NCI-H146 (cell line): ENCODE data around the gene NDUFB4.
A peak's percentile ranks its signal among the peaks of the same experiment; 100 is the strongest.

Experiments used
- DNase-seq: peaks from one replicate; lab custom pipeline; 2025; lab: John Stamatoyannopoulos, UW

NDUFB4 gene

DNA sequence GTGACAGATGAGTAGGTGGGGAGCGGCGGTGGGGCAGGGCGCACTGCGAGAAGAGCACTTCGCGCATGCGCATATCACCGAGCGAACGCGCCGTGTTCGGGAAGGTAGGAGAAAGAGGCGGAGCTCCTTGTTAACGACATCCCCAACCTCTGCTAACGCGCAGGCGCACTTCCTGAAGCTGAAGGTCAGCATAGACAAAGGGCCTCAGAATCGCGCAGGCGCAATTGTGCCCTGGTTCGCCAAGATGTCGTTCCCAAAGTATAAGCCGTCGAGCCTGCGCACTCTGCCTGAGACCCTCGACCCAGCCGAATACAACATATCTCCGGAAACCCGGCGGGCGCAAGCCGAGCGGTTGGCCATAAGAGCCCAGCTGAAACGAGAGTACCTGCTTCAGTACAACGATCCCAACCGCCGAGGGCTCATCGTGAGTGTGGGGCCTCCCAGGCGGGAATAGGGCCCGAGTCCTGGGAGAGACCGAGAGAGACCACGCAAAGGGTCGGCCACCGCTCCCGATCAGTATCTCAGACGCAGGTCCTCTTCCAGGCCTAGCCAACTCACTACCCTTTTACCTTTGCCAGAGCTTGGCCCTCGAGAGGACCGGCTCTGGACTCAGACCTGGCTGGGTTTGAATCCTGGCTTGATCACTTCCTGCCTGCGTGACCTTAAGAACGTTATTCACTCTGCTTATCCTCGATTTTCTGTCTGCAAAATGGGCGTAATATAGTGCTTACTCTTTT lies at the start of gene NDUFB4:
NDUFB4 (plus strand) TSS at position 221 of the 737 bp plus-strand sequence; CDS start at position 245, 24 bp downstream.
- peak; percentile 100 for DNase-seq

GRCh38 chr3:120550546-120550945 lies 45.6 kb upstream of the NDUFB4 start:
- no peak for DNase-seq

DNA sequence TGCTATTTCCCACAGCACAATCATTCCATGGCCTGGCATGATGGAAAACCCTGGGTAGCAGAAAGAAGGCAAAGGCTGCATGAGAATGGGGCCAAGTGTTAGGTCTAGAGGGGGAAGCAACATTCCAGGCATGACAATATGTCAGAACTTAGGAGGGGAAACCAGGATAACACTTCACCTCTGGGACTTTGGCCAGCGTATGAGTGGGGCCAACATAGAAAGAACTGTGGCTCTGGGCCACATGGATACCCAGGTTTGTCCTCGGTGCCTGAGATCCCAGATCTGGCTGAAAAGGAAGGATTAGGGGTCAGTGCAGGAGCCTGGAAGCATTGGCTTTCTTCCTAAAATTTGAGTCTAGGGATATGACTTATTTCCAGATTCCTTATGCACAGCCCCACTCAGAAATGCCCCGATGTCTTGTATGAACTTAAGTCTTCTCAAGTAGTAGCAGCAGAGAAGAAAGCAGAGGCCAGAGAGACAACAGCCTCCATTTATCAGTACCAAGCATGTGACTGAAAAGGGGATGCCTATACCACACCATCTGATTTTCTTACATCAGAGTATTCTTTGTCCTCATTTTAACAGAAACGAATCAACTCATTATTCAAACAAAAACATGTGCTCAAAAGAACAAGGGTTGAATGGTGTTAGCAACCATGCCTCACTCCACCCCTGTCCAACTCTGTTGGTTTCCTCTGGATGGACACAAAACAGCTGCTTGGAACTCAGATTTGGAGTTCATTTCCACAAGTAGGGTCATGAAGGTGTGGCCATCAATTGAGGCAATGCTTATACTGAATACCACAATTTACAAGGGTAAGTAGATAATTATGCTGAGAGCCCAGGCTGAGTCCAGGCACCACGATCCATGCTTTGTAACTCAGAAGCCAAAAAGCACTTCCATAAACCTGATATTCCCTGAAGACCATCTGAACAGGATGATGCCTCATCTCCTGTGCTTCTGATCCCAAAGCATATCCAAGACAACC lies 43.7 kb upstream of the NDUFB4 start:
- DNase-seq, result no peak

DNA sequence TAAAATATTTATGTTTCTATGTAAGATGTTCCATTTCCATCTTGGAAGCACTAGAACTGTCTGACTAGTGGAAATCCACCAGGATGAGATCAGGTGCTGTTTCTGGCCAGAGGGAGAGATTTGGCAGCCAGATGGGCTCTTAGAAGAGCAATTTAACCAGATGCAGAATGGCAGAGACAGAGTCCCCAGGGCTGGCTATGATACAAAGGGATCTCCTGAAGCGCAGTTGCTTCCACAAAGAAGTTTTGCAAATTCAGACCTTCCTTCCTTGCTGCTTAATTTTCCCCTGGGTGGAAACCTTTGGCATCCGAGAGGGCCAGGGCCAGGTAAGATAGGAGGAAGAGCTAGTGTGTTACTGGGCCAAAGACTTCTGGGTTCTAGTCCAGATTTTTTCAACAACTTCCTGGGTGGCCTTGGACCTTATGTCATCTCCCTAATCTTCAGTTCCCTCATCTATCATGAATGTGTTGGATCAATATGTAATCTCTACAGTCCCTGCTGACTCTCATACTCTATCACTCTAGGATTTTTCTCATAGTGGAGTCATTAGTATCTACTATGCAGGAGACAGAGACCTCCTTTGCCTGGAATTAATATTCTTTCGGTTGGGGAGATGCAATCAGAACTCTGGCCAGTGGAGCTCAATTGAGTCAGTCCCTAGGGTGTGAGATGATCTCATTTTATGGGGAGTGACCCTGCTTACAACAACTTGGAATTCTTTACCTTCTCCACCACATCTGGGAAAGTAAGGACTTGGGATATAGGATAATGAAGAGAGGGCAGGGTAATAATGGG lies 41.1 kb upstream of the NDUFB4 start:
- DNase-seq, result no peak

DNA sequence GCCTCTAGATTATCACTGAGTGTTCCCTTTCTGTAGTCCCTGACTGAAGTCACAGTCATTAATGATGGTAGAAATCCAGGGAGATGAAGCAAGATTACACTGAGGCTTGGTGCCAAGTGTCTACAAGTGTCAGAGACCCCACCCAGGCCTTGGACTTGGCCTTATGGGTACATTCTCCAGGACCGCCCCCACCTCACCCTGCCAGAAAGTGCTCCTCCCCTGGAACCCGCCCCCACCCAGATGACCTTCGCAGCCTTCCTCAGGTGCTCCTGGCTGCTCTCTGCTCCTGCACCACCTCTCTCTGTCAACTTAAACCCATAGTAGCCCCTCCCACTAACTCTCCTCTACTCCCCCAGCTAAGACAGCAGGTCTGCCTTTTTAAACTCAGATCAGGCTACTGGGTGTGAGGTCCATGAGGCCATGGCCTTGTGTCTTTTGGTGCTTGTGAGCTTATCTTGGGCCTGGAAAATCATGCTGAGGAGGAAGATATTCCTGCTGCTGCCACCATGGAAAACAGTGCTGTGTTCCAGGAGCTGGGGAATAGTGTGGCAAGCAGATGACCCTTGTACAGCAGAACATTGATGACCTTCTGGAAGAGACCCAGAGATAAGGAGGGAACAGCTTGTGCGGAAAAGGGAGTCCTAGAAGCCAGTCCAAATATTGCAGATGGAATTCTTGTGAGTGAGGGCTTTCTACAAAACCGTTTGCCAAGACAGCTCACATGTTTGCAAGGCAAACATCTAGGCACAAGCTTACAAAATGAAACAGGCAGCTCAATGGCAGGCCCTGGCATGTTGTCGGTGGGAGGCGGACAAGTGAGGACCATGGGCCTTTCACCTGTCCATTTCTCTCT lies 40.3 kb upstream of the NDUFB4 start:
- no peak for DNase-seq

DNA sequence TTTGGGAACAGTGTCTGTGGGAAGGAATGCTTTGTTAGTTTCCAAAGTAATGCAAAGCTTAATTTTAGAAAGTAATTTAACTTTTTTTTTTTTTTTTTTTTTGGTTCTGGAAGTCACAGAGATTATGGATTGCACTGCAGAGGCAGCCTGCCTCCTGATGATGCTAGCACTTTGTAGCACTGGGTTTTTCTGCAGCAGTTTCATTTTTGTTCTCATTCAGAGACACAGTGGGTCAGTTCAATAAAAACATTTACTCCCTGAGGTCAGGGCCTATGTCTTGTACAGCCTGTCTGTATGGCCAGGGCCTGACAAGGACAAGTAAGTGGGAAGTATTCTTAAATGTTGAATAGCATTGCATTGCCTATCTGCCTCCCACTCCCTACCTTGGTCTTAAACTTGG lies 39.0 kb upstream of the NDUFB4 start:
- no peak for DNase-seq

GRCh38 chr3:120558771-120559241 lies 37.3 kb upstream of the NDUFB4 start:
- DNase-seq, result peak; percentile 84

- peak; percentile 66 for DNase-seq
Observed at GRCh38 chr3:120559242-120560061, 36.7 kb upstream of the NDUFB4 start.

- peak; percentile 26 for DNase-seq
Observed at GRCh38 chr3:120560304-120561250, 35.6 kb upstream of the NDUFB4 start.

DNA sequence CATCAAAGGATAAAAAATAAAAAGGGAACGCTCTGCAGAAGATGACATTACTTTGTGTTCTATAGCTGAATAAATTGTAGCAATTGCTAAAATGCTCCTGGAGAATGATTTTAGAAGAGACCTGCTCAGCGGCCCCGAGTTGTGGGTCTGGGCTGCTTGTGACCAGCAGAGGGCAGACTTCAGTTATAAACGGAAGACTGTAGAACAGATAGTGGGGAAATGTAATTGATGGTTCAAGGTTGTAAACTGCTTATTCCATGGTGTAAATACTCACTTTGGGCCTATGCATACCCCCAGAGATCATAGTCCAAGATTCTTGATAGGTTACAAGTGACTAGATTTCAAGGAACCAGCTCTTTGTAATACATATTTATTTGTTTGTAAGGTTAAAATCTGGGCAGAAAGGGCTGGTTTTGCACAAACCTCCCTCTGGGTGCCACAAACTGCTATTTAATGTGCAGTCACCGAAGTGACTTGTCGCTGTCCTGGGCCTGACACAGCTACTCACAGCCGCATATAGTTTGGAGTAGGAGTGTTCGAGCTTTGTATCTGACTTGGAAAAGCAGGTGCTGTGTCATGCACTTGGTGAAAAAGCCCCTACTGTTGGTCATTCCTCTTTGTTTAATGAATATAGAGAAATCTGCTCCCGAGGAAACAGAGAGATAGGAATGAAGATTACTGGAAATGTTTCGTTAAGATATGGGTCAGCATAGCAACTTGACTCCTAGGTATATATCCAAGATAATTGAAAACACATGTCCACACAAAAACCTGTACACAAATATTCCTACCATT lies 34.7 kb upstream of the NDUFB4 start:
- peak; percentile 76 for DNase-seq

DNA sequence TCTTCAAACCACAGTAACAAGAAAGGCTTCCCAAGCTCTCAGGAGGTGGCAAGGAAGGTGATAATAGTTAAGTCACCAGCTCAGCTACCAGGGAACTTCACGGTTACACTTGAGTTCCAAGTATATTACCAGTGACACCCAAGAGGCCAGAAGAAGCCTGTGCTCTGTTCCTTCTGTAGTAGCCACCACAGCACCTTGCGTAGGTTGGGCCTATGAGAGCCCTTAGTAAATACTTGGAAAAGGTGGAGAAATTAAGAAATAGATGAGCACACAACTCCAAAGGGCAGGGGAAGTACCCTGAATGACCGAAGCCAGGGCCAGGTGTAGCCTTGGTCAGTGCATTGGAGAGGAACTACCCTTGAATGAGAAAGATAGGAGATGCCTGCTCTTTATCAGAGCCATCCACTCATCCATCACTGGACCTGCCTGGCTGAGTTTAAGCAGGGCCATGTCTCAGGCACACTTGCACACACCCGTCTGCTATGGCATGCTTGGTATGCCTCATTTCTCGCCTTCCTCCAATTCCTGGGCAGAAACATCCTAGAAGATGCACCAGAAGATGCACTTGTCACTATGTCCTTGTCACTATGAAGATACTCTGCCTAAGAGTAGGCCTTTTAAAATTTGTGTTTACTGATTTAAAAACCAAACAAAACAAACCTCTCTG lies 32.6 kb upstream of the NDUFB4 start:
- no peak for DNase-seq

GRCh38 chr3:120566243-120566975 lies 29.7 kb upstream of the NDUFB4 start:
- peak; percentile 7 for DNase-seq

DNA sequence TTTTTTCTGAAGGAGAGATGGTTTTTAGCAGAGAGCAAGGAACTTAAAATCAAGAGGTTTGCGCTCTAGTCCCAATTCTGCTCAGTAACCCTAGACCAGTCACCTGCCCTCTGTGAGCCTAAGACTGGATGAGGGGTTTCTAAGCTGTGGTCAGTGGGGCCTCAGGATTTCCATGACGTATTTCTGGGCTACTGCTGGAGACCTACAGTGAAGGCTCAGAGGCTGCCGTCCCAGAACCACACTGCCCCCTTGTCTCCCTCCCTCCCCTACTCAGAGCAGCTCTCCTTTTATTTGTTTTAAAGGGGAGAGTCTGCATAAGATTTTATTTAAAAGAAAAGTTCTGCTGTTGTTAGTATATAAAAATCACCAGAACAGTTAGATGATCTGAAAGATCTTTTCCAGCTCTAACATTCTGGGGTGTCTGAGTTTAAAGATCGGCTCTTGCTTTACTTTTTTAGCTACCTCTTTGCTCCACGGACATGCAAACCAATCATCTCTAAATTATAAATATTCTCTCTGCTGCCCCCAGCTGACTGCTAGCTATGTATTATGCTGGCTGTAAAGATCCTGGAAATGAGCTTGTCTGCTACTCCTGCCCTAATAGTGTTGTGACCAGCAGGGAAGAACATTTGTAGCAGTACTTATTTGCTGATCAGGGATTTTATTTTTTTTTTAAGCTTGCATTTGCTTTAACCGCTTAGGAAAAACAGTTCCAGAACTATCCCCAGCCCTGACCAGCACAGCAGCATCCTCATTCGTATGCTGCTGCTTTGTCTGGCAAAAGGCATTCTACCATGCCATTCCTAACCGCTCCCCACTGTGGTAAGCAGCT lies 28.6 kb upstream of the NDUFB4 start:
- peak; percentile 60 for DNase-seq

GRCh38 chr3:120568202-120568531 lies 28.0 kb upstream of the NDUFB4 start:
- DNase-seq, result no peak

DNA sequence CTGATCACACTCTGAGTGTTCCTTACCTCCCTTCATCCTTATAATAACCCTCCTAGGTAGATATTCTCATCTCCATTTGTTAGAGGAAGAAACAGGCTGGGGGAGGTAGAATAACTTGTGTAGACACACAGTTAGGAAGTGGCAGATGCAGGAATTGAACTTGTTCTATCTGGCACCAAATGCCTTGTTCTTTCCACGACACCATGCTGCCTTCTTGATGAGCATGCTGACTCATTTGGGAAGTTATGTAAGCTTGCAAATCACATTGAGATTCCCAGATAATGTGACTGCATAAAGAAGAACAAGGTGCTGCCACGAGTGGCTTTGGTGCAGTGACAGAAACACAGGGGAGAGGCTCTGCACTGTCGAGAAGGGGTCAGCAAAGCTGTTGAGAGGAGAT lies 27.5 kb upstream of the NDUFB4 start:
- DNase-seq, result no peak
